Fibroblast of villous mesenchyme (primary cell): ENCODE data around the gene HPS5. TPM values are rescaled to one million over a fixed set of nuclear protein-coding genes. Genes with fewer than 3 reads are reported as not detected.

ENCODE experiments used
- DNase-seq: peaks from one replicate; pipeline ENCODE4 v3.0.0-alpha.2; 2010; ENCODE audit warnings: low read depth
- H3K4me3 ChIP-seq: 2 replicates; pipeline ENCODE4 v1.5.1; 2011; ENCODE audit warnings: low read depth, mild to moderate bottlenecking, low read length
- total RNA-seq: library from RNA; depleted of rRNA; stranded (reverse); fragments of >200 nt; gene quantifications from 2 replicates; pipeline ENCODE4 v1.2.3, GENCODE V29; 2012
- TF ChIP-seq, protein P1 (sequence below): IDR thresholded peaks from 2 replicates; pipeline ENCODE4 v1.5.1; 2012; ENCODE audit warnings: low read depth, mild to moderate bottlenecking, low read length; ENCODE audit not compliant: insufficient read depth

Gene HPS5
- total RNA-seq, 1 donor: 70.8 TPM

GRCh38 chr11:18319914-18320313 is 2.0 kb downstream of the HPS5 start:
- H3K4me3 ChIP-seq: no peak overlapping the region
- TF ChIP-seq, protein P1, sequence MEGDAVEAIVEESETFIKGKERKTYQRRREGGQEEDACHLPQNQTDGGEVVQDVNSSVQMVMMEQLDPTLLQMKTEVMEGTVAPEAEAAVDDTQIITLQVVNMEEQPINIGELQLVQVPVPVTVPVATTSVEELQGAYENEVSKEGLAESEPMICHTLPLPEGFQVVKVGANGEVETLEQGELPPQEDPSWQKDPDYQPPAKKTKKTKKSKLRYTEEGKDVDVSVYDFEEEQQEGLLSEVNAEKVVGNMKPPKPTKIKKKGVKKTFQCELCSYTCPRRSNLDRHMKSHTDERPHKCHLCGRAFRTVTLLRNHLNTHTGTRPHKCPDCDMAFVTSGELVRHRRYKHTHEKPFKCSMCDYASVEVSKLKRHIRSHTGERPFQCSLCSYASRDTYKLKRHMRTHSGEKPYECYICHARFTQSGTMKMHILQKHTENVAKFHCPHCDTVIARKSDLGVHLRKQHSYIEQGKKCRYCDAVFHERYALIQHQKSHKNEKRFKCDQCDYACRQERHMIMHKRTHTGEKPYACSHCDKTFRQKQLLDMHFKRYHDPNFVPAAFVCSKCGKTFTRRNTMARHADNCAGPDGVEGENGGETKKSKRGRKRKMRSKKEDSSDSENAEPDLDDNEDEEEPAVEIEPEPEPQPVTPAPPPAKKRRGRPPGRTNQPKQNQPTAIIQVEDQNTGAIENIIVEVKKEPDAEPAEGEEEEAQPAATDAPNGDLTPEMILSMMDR: no peak
- no peak for DNase-seq

- H3K4me3 ChIP-seq: no peak overlapping the region
- no peak for DNase-seq
- TF ChIP-seq, protein P1: no peak
These were observed 4.4 kb downstream of the HPS5 start for GRCh38 chr11:18317551-18317950.

- TF ChIP-seq, protein P1: no peak
- H3K4me3 ChIP-seq: no peak overlapping the region
- no peak for DNase-seq
These were observed 6.0 kb downstream of the HPS5 start for GRCh38 chr11:18315893-18316292.

DNA sequence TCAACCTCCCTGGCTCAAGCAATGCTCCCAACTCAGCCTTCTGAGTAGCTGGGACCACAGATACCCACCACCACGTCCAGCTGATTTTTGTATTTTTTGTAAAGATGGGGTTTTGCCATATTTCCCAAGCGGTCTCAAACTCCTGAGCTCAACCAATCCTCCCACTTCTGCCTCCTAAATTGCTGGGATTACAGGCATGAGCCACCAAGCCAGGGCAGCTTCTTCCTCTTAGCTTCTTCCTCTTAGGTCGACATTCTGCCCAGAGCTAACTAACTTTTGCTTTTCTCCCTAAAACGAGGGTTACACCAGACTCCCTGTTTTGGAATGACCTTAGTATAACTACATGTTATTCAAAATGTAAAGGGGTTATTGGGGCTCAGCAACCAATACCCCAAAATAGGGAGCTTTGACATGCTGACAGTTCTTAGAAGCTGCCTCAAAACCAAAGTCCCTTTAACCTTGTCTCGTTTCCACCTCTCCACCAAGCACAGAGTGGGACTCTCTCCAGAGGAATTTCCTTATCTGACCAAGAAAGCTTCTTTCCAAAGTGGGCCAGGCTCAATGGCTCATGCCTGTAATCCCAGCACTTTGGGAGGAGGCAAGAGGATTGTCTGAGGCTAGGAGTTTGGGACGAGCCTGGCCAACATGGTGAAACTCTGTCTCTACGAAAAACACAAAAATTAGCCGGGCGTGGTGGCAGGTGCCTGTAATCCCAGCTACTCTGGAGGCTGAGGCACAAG is 7.0 kb downstream of the HPS5 start:
- TF ChIP-seq, protein P1: no peak
- no peak overlapping the region for H3K4me3 ChIP-seq
- no peak for DNase-seq

DNA sequence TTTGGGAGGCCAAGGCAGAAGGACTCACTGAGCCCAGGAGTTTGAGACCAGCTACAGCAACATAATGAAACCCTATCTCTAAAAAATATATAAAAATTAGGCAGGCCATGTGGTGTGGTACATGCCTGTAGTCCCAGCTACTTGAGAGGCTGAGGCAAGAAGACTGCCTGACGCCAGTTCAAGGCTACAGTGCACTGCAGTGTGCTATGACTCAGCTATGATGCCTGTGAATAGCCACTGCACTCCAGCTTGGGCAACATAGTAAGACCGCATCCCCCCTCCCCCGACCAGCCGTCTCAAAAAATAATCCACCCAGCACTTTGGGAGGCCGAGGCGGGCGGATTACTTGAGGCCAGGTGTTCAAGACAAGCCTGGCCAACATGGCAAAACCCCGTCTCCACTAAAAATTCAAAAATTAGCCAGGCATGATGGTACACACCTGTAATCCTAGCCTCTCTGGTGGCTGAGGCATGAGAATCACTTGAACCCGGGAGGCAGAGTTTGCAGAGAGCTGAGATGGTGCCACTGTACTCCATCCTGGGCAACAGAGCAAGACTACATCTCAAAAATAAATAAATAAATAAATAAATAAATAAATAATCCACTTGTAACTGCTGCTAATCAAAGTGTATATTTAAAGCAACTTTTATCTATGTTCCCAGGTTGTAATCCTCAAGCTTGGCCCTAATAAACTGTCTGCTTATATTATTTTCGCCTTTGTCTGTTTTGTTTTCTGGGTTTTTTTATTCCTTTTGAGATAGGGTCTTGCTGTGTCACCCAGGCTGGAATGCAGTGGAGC is 7.8 kb downstream of the HPS5 start:
- DNase-seq: peak; percentile 28
- TF ChIP-seq, protein P1: no peak
- H3K4me3 ChIP-seq: no peak overlapping the region

DNA sequence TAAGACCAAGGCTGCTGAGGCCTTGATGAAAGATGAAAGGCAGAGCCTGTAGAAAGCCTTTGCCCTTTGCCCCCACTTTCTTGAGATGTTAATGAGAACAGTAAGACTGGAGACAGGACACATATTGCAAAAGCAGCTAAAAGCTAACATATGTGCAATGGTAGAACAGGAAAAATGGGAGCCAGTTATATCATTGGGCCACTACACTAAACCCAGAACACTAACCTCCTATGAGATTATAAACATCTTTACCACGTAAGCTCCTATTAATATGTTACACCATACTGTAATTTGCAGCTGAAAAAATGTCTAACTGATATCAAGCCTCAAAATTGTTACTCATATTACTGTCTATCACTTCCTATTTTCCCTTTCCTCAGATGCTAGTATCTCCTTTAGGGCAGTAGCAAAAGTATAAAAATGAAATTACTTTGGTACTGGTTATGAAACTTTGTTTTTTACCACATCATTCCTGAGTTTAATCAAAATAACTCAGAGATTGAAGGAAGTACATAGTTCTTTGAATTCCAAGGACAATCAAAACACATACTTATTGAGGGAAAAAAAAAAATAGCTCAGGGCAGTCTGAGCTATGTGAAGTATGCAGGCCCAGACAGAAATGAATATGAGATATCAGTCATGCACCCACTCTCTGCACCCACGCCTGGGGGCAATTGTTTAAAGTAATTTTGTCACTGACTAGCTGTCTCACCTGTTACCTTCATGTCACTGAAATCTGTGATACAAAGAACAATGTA is 9.1 kb downstream of the HPS5 start:
- peak; percentile 70 for DNase-seq
- no peak overlapping the region for H3K4me3 ChIP-seq
- TF ChIP-seq, protein P1: no peak
